Fibroblast of skin of scalp (primary cell): ENCODE measurements around the gene OBP2A.
"Not testable (repeated sequence)": the region's sequence is repeated elsewhere in the genome, so short reads cannot be mapped to it uniquely, and the experiment has no call there.

Source experiments
- DNase-seq: peaks from one replicate; pipeline ENCODE4 v3.0.0-alpha.2; 2013

Gene OBP2A

GRCh38 chr9:135512241-135512603 lies 33.7 kb upstream of the OBP2A start:
- DNase-seq, result no peak

- no peak for DNase-seq
Observed at GRCh38 chr9:135512904-135513303, 33.0 kb upstream of the OBP2A start.

GRCh38 chr9:135513351-135513846 lies 32.5 kb upstream of the OBP2A start:
- no peak for DNase-seq

GRCh38 chr9:135513906-135514305 lies 32.0 kb upstream of the OBP2A start:
- DNase-seq, result not testable (repeated sequence)

GRCh38 chr9:135514342-135515082 lies 31.4 kb upstream of the OBP2A start:
- no peak for DNase-seq

GRCh38 chr9:135515083-135515951 lies 30.6 kb upstream of the OBP2A start:
- DNase-seq, result no peak

- no peak for DNase-seq
Observed at GRCh38 chr9:135516132-135516860, 29.6 kb upstream of the OBP2A start.

- DNase-seq, result no peak
Observed at GRCh38 chr9:135517407-135517822, 28.5 kb upstream of the OBP2A start.

GRCh38 chr9:135519179-135519971 lies 26.6 kb upstream of the OBP2A start:
- DNase-seq, result no peak

GRCh38 chr9:135520916-135521607 lies 24.9 kb upstream of the OBP2A start, which contains the start of gene LCN1:
LCN1 (plus strand) TSS chr9:135521440; CDS start chr9:135521498, 58 bp downstream.
- DNase-seq, result no peak

- no peak for DNase-seq
Observed at GRCh38 chr9:135521608-135522095, 24.3 kb upstream of the OBP2A start.

GRCh38 chr9:135522137-135522877 lies 23.6 kb upstream of the OBP2A start:
- DNase-seq, result no peak

- DNase-seq, result no peak
Observed at GRCh38 chr9:135522931-135523330, 23.0 kb upstream of the OBP2A start.

GRCh38 chr9:135523521-135524129 lies 22.3 kb upstream of the OBP2A start:
- no peak for DNase-seq

GRCh38 chr9:135524130-135524861 lies 21.6 kb upstream of the OBP2A start:
- DNase-seq, result peak; percentile 37

- DNase-seq, result no peak
Observed at GRCh38 chr9:135525241-135526088, 20.5 kb upstream of the OBP2A start.

- no peak for DNase-seq
Observed at GRCh38 chr9:135526089-135526729, 19.7 kb upstream of the OBP2A start.
